ENCODE measurements around the gene THPO.

Gene THPO

GRCh38 chr3:184360929-184361531 lies 17.0 kb downstream of the THPO start:
- WGBS (ENCODE audit: extremely low coverage, insufficient coverage, insufficient read length), result no CpG with 5 or more reads among the region's 24 CpGs
- H3K9ac ChIP-seq (ENCODE audit: low read length), result peak overlapping the region; percentile 65
- peak overlapping the region; percentile 39 for H2AK5ac ChIP-seq (ENCODE audit: low read length)
- peak overlapping the region; percentile 42 for H2BK12ac ChIP-seq (ENCODE audit: low read length)
- peak overlapping the region; percentile 67 for H4K12ac ChIP-seq (ENCODE audit: low read depth, low read length)
- H3K4me3 ChIP-seq (ENCODE audit: low read depth, low read length), result peak overlapping the region; percentile 83
- H3K18ac ChIP-seq (ENCODE audit: low read length), result peak overlapping the region; percentile 74
- H3K36me3 ChIP-seq (ENCODE audit: control insufficient read depth in 1 of 2, insufficient read depth in 2 of 2, low read length in 2 of 2), result peaks cover 9 to 13% of the 10 kb centered on the region in 2 experiments
- H3K14ac ChIP-seq (ENCODE audit: low read length), result peak overlapping the region; percentile 83
- H3K79me1 ChIP-seq (ENCODE audit: low read length), result peaks cover 16% of the 10 kb centered on the region
- peak overlapping the region; percentile 4 for H4K91ac ChIP-seq (ENCODE audit: low read depth, low read length)
- DNase-seq, result no peak
- H3K27me3 ChIP-seq (ENCODE audit: insufficient read depth, low read length), result no peaks in the 10 kb centered on the region
- H3K79me2 ChIP-seq (ENCODE audit: control insufficient read depth, insufficient read depth, low read length, poor library complexity), result peaks cover 13% of the 10 kb centered on the region
- H2BK120ac ChIP-seq (ENCODE audit: insufficient read depth, low read length, poor library complexity), result no peak overlapping the region
- H3K27ac ChIP-seq (ENCODE audit: low read depth, low read length), result no peak overlapping the region
- H2AFZ ChIP-seq (ENCODE audit: insufficient read depth, low read length, poor library complexity), result peak overlapping the region; percentile 61
- no peak overlapping the region for H2BK5ac ChIP-seq (ENCODE audit: low read depth, low read length, poor library complexity)
- H3K4me2 ChIP-seq (ENCODE audit: low read length), result peak overlapping the region; percentile 91
- H3K4me1 ChIP-seq (ENCODE audit: control insufficient read depth in 1 of 2, insufficient read depth in 2 of 2, low read length in 2 of 2), result peaks cover 5 to 6% of the 10 kb centered on the region in 2 experiments
- H4K8ac ChIP-seq (ENCODE audit: low read depth, low read length), result peak overlapping the region; percentile 76
- H3K4ac ChIP-seq (ENCODE audit: low read depth, low read length), result peak overlapping the region; percentile 14
- H3K9me3 ChIP-seq (ENCODE audit: insufficient read depth, low read depth, low read length), result no peaks in the 10 kb centered on the region
- H3K23ac ChIP-seq (ENCODE audit: low read length), result no peak overlapping the region

- Histone ChIP-seq H2BK5ac (ENCODE audit: low read depth, low read length, poor library complexity) (no peak overlapping the region), H3K4me2 (ENCODE audit: low read length) (peak overlapping the region; percentile 91), H3K18ac (ENCODE audit: low read length) (no peak overlapping the region), H2AFZ (ENCODE audit: insufficient read depth, low read length, poor library complexity) (no peak overlapping the region), H4K8ac (ENCODE audit: low read depth, low read length) (no peak overlapping the region), H2AK5ac (ENCODE audit: low read length) (no peak overlapping the region), H3K4me3 (ENCODE audit: low read depth, low read length) (no peak overlapping the region), H3K14ac (ENCODE audit: low read length) (no peak overlapping the region), H3K79me2 (ENCODE audit: control insufficient read depth, insufficient read depth, low read length, poor library complexity) (peaks cover 13% of the 10 kb centered on the region), H3K27me3 (ENCODE audit: insufficient read depth, low read length) (no peaks in the 10 kb centered on the region), H3K36me3 (ENCODE audit: control insufficient read depth in 1 of 2, insufficient read depth in 2 of 2, low read length in 2 of 2) (peaks cover 9% of the 10 kb centered on the region in 2 experiments), H3K23ac (ENCODE audit: low read length) (no peak overlapping the region), H3K9me3 (ENCODE audit: insufficient read depth, low read depth, low read length) (no peaks in the 10 kb centered on the region), H2BK12ac (ENCODE audit: low read length) (no peak overlapping the region), H3K79me1 (ENCODE audit: low read length) (peaks cover 16% of the 10 kb centered on the region), H3K4me1 (ENCODE audit: control insufficient read depth in 1 of 2, insufficient read depth in 2 of 2, low read length in 2 of 2) (peaks cover 7 to 9% of the 10 kb centered on the region in 2 experiments), H4K12ac (ENCODE audit: low read depth, low read length) (no peak overlapping the region), H3K4ac (ENCODE audit: low read depth, low read length) (no peak overlapping the region), H3K9ac (ENCODE audit: low read length) (no peak overlapping the region), H2BK120ac (ENCODE audit: insufficient read depth, low read length, poor library complexity) (no peak overlapping the region), H3K27ac (ENCODE audit: low read depth, low read length) (no peak overlapping the region), H4K91ac (ENCODE audit: low read depth, low read length) (no peak overlapping the region)
- DNase-seq, result no peak
- WGBS (ENCODE audit: extremely low coverage, insufficient coverage, insufficient read length), result 100% methylated on average over 3 of the region's 12 CpGs
These were observed 17.7 kb downstream of the THPO start for GRCh38 chr3:184360070-184360928.

- no CpG with 5 or more reads among the region's 9 CpGs for WGBS (ENCODE audit: extremely low coverage, insufficient coverage, insufficient read length)
- no peak overlapping the region for H4K12ac ChIP-seq (ENCODE audit: low read depth, low read length)
- no peak overlapping the region for H2AFZ ChIP-seq (ENCODE audit: insufficient read depth, low read length, poor library complexity)
- H4K8ac ChIP-seq (ENCODE audit: low read depth, low read length), result no peak overlapping the region
- H4K91ac ChIP-seq (ENCODE audit: low read depth, low read length), result no peak overlapping the region
- H3K4me1 ChIP-seq (ENCODE audit: control insufficient read depth in 1 of 2, insufficient read depth in 2 of 2, low read length in 2 of 2), result peaks cover 7 to 9% of the 10 kb centered on the region in 2 experiments
- no peak overlapping the region for H3K18ac ChIP-seq (ENCODE audit: low read length)
- no peak for DNase-seq
- H2AK5ac ChIP-seq (ENCODE audit: low read length), result no peak overlapping the region
- no peak overlapping the region for H3K4ac ChIP-seq (ENCODE audit: low read depth, low read length)
- H2BK120ac ChIP-seq (ENCODE audit: insufficient read depth, low read length, poor library complexity), result no peak overlapping the region
- no peaks in the 10 kb centered on the region for H3K9me3 ChIP-seq (ENCODE audit: insufficient read depth, low read depth, low read length)
- H3K79me1 ChIP-seq (ENCODE audit: low read length), result peaks cover 16% of the 10 kb centered on the region
- no peak overlapping the region for H3K4me2 ChIP-seq (ENCODE audit: low read length)
- H2BK12ac ChIP-seq (ENCODE audit: low read length), result no peak overlapping the region
- H3K79me2 ChIP-seq (ENCODE audit: control insufficient read depth, insufficient read depth, low read length, poor library complexity), result peaks cover 13% of the 10 kb centered on the region
- no peak overlapping the region for H3K4me3 ChIP-seq (ENCODE audit: low read depth, low read length)
- no peaks in the 10 kb centered on the region for H3K27me3 ChIP-seq (ENCODE audit: insufficient read depth, low read length)
- no peak overlapping the region for H3K14ac ChIP-seq (ENCODE audit: low read length)
- no peak overlapping the region for H2BK5ac ChIP-seq (ENCODE audit: low read depth, low read length, poor library complexity)
- no peak overlapping the region for H3K9ac ChIP-seq (ENCODE audit: low read length)
- peaks cover 5 to 8% of the 10 kb centered on the region in 2 experiments for H3K36me3 ChIP-seq (ENCODE audit: control insufficient read depth in 1 of 2, insufficient read depth in 2 of 2, low read length in 2 of 2)
- H3K27ac ChIP-seq (ENCODE audit: low read depth, low read length), result no peak overlapping the region
- no peak overlapping the region for H3K23ac ChIP-seq (ENCODE audit: low read length)
These were observed 18.4 kb downstream of the THPO start for GRCh38 chr3:184359610-184360009.

GRCh38 chr3:184358921-184359350 lies 19.1 kb downstream of the THPO start:
- no peak overlapping the region for H2BK120ac ChIP-seq (ENCODE audit: insufficient read depth, low read length, poor library complexity)
- no peaks in the 10 kb centered on the region for H3K27me3 ChIP-seq (ENCODE audit: insufficient read depth, low read length)
- no peak overlapping the region for H3K27ac ChIP-seq (ENCODE audit: low read depth, low read length)
- no peak overlapping the region for H3K23ac ChIP-seq (ENCODE audit: low read length)
- no peak overlapping the region for H3K4ac ChIP-seq (ENCODE audit: low read depth, low read length)
- no CpG with 5 or more reads among the region's 14 CpGs for WGBS (ENCODE audit: extremely low coverage, insufficient coverage, insufficient read length)
- H3K4me2 ChIP-seq (ENCODE audit: low read length), result no peak overlapping the region
- peaks cover 16% of the 10 kb centered on the region for H3K79me1 ChIP-seq (ENCODE audit: low read length)
- H2BK12ac ChIP-seq (ENCODE audit: low read length), result no peak overlapping the region
- H4K12ac ChIP-seq (ENCODE audit: low read depth, low read length), result no peak overlapping the region
- H3K79me2 ChIP-seq (ENCODE audit: control insufficient read depth, insufficient read depth, low read length, poor library complexity), result peaks cover 13% of the 10 kb centered on the region
- no peak overlapping the region for H3K4me3 ChIP-seq (ENCODE audit: low read depth, low read length)
- no peak overlapping the region for H4K8ac ChIP-seq (ENCODE audit: low read depth, low read length)
- H3K14ac ChIP-seq (ENCODE audit: low read length), result no peak overlapping the region
- no peak overlapping the region for H3K18ac ChIP-seq (ENCODE audit: low read length)
- no peak overlapping the region for H2BK5ac ChIP-seq (ENCODE audit: low read depth, low read length, poor library complexity)
- peaks cover 7 to 9% of the 10 kb centered on the region in 2 experiments for H3K4me1 ChIP-seq (ENCODE audit: control insufficient read depth in 1 of 2, insufficient read depth in 2 of 2, low read length in 2 of 2)
- peaks cover 3 to 8% of the 10 kb centered on the region in 2 experiments for H3K36me3 ChIP-seq (ENCODE audit: control insufficient read depth in 1 of 2, insufficient read depth in 2 of 2, low read length in 2 of 2)
- no peak overlapping the region for H2AK5ac ChIP-seq (ENCODE audit: low read length)
- H3K9ac ChIP-seq (ENCODE audit: low read length), result no peak overlapping the region
- no peak for DNase-seq
- H4K91ac ChIP-seq (ENCODE audit: low read depth, low read length), result no peak overlapping the region
- H2AFZ ChIP-seq (ENCODE audit: insufficient read depth, low read length, poor library complexity), result no peak overlapping the region
- H3K9me3 ChIP-seq (ENCODE audit: insufficient read depth, low read depth, low read length), result peaks cover 2% of the 10 kb centered on the region
